Tibial nerve (tissue), 4 donors: ENCODE data around the gene MRPL9. TPM values are rescaled to one million over a fixed set of nuclear protein-coding genes. Genes with fewer than 3 reads are reported as not detected.

Source experiments
- DNase-seq, 2 donors: peaks; one replicate each; pipeline ENCODE4 v3.0.0-alpha.2; 2019; ENCODE audit warnings: low spot score in 2 of 2
- H3K27ac ChIP-seq, 4 donors: fragments of 200-600 bp; sonication (generic) in 3 of 4; one replicate each; pipeline ENCODE4 v1.5.1; 2017 to 2019; ENCODE audit warnings: mild to moderate bottlenecking in 1 of 4
- H3K27me3 ChIP-seq, 2 donors: fragments of 200-600 bp; sonication (generic) in 1 of 2; one replicate each; pipeline versions ENCODE4 v1.5.1 to v1.6.0; 2017 to 2019
- H3K36me3 ChIP-seq, 3 donors: fragments of 200-600 bp; sonication (generic); one replicate each; pipeline ENCODE4 v1.5.1; 2018 to 2019
- H3K4me1 ChIP-seq, 4 donors: fragments of 200-600 bp; sonication (generic) in 3 of 4; one replicate each; pipeline ENCODE4 v1.5.1; 2017 to 2019
- H3K4me3 ChIP-seq, 4 donors: fragments of 200-600 bp; sonication (generic) in 3 of 4; one replicate each; pipeline ENCODE4 v1.5.1; 2017 to 2019; ENCODE audit warnings: mild to moderate bottlenecking in 1 of 4, moderate library complexity in 1 of 4
- H3K9me3 ChIP-seq, 4 donors: fragments of 200-600 bp; sonication (generic) in 3 of 4; one replicate each; pipeline ENCODE4 v1.5.1; 2017 to 2019
- CTCF ChIP-seq, 5 experiments: fragments of 200-600 bp in 3 of 5; fragments of 450-650 bp in 2 of 5; sonication (generic) in 3 of 5; IDR thresholded peaks; one replicate each; pipeline ENCODE4 v1.5.1; 2016 to 2019; ENCODE audit warnings: antibody characterized with exemption in 5 of 5, mild to moderate bottlenecking in 3 of 5, moderate library complexity in 2 of 5
- EP300 ChIP-seq, 2 donors: sonication (generic); formaldehyde crosslinking; IDR thresholded peaks; one replicate each; pipeline ENCODE4 v1.6.1; 2017; ENCODE audit warnings: antibody characterized with exemption in 2 of 2, mild to moderate bottlenecking in 1 of 2
- POLR2A ChIP-seq, 2 donors: fragments of 450-650 bp; IDR thresholded peaks; one replicate each; pipeline ENCODE4 v1.6.1; 2017; ENCODE audit warnings: antibody characterized with exemption in 2 of 2, mild to moderate bottlenecking in 2 of 2, moderate library complexity in 2 of 2
- WGBS, 2 donors: methylation state at CpG; one replicate each; pipeline ENCODE4 v1.1.5; 2018; 5-methylcytosine and 5-hydroxymethylcytosine counted together
- total RNA-seq, 4 donors: library from RNA; depleted of rRNA; stranded (reverse); fragments of >200 nt; gene quantifications; one replicate each; pipeline ENCODE4 v1.1.0, GENCODE V29; 2016

MRPL9 gene
- total RNA-seq, 4 donors from 2014 or later, result 47.1 to 74.1 (median 58.7) TPM

GRCh38 chr1:151729966-151730291, 33.4 kb downstream of the MRPL9 start:
- H3K27ac ChIP-seq, result no peak overlapping the region
- H3K9me3 ChIP-seq, result no peaks in the 10 kb centered on the region
- 87% methylated on average over 4 of the region's 4 CpGs for WGBS, 2 donors
- H3K27me3 ChIP-seq, result peaks cover 0 to 10% of the 10 kb centered on the region in 2 donors
- no peak for DNase-seq
- H3K36me3 ChIP-seq, result no peaks in the 10 kb centered on the region
- TF ChIP-seq EP300 (IDR thresholded peaks at IDR 0.05) (no peak), CTCF (IDR thresholded peaks at IDR 0.05) (no peak), POLR2A (IDR thresholded peaks at IDR 0.05) (no peak)
- H3K4me3 ChIP-seq, result no peak overlapping the region
- H3K4me1 ChIP-seq, result peaks cover 0 to 15% (median 0%) of the 10 kb centered on the region in 4 donors

GRCh38 chr1:151729157-151729965, 33.9 kb downstream of the MRPL9 start:
- Histone ChIP-seq H3K4me1 (peaks cover 0 to 13% (median 0%) of the 10 kb centered on the region in 4 donors), H3K4me3 (no peak overlapping the region), H3K27me3 (peaks cover 0 to 10% of the 10 kb centered on the region in 2 donors), H3K36me3 (no peaks in the 10 kb centered on the region), H3K27ac (no peak overlapping the region), H3K9me3 (no peaks in the 10 kb centered on the region)
- TF ChIP-seq EP300 (IDR thresholded peaks at IDR 0.05) (no peak), CTCF (IDR thresholded peaks at IDR 0.05) (no peak), POLR2A (IDR thresholded peaks at IDR 0.05) (no peak)
- WGBS, 2 donors, result 68 to 70% methylated on average over 10 of the region's 10 CpGs
- no peak for DNase-seq

- no peaks in the 10 kb centered on the region for H3K36me3 ChIP-seq
- peaks cover 0 to 13% (median 0%) of the 10 kb centered on the region in 4 donors for H3K4me1 ChIP-seq
- peak overlapping the region in 1 of 4 donors; percentile 8 for H3K4me3 ChIP-seq
- no peaks in the 10 kb centered on the region for H3K9me3 ChIP-seq
- peak overlapping the region in 2 of 4 donors; percentile 15 to 54 for H3K27ac ChIP-seq
- WGBS, 2 donors, result 20 to 22% methylated on average over 18 to 19 of the region's 19 CpGs
- no peak for DNase-seq
- TF ChIP-seq POLR2A (IDR thresholded peaks at IDR 0.05) (no peak), CTCF (IDR thresholded peaks at IDR 0.05) (no peak), EP300 (IDR thresholded peaks at IDR 0.05) (no peak)
- peaks cover 0 to 10% of the 10 kb centered on the region in 2 donors for H3K27me3 ChIP-seq
Observed at GRCh38 chr1:151728151-151729054, 34.9 kb downstream of the MRPL9 start.

GRCh38 chr1:151723726-151724370, 39.4 kb downstream of the MRPL9 start:
- Histone ChIP-seq H3K27me3 (peaks cover 0 to 10% of the 10 kb centered on the region in 2 donors), H3K4me1 (peaks cover 0 to 32% (median 6%) of the 10 kb centered on the region in 4 donors), H3K4me3 (no peak overlapping the region), H3K27ac (no peak overlapping the region), H3K36me3 (no peaks in the 10 kb centered on the region), H3K9me3 (no peaks in the 10 kb centered on the region)
- 48 to 51% methylated on average over 3 of the region's 3 CpGs for WGBS, 2 donors
- TF ChIP-seq POLR2A (IDR thresholded peaks at IDR 0.05), result no peak
- TF ChIP-seq CTCF (IDR thresholded peaks at IDR 0.05), result no peak
- TF ChIP-seq EP300 (IDR thresholded peaks at IDR 0.05), result no peak
- DNase-seq, result no peak
